Heart right ventricle (tissue), 16 donors: Measurements from ENCODE around the gene CTPS2. TPM values are rescaled to one million over a fixed set of nuclear protein-coding genes. Genes with fewer than 3 reads are reported as not detected.

Experiments
- ATAC-seq, 8 donors: fragments of 200-7000 bp; cut with Tn5 transposase; one replicate each; pipeline ENCODE4 v1.9.1; 2020; ENCODE audit warnings: mild to moderate bottlenecking in 8 of 8, moderate library complexity in 8 of 8, moderate number of reproducible peaks in 1 of 8
- DNase-seq, 2 donors: peaks; one replicate each; pipeline ENCODE4 v3.0.0-alpha.2; 2020
- H3K27ac ChIP-seq, 10 donors: fragments of 200-600 bp; sonication (generic) in 2 of 10; one replicate each; pipeline versions ENCODE4 v1.5.0 to v1.8.0; 2020 to 2022; ENCODE audit warnings: mild to moderate bottlenecking in 3 of 10
- H3K27me3 ChIP-seq, 7 donors: fragments of 200-600 bp; one replicate each; pipeline ENCODE4 v1.8.0; 2021 to 2022; ENCODE audit warnings: mild to moderate bottlenecking in 2 of 7
- H3K36me3 ChIP-seq, 9 donors: fragments of 200-600 bp; sonication (generic) in 1 of 9; one replicate each; pipeline versions ENCODE4 v1.5.0 to v1.8.0; 2020 to 2022; ENCODE audit warnings: mild to moderate bottlenecking in 2 of 9
- H3K4me1 ChIP-seq, 9 donors: fragments of 200-600 bp; sonication (generic) in 1 of 9; one replicate each; pipeline versions ENCODE4 v1.5.0 to v1.8.0; 2020 to 2022; ENCODE audit warnings: mild to moderate bottlenecking in 4 of 9
- H3K4me3 ChIP-seq, 10 donors: fragments of 200-600 bp; sonication (generic) in 2 of 10; one replicate each; pipeline versions ENCODE4 v1.5.0 to v1.8.0; 2020 to 2022; ENCODE audit warnings: mild to moderate bottlenecking in 7 of 10, moderate library complexity in 2 of 10
- H3K9me3 ChIP-seq, 11 donors: fragments of 200-600 bp in 10 of 11; sonication (generic) in 2 of 11; one replicate each; pipeline versions ENCODE4 v1.5.0 to v1.8.0; 2013 to 2022; ENCODE audit warnings: mild to moderate bottlenecking in 2 of 11, control low read depth in 1 of 11, moderate library complexity in 1 of 11
- CTCF ChIP-seq, 9 donors: fragments of 200-600 bp; sonication (generic) in 2 of 9; IDR thresholded peaks; one replicate each; pipeline versions ENCODE4 v1.5.0 to v1.8.0; 2021 to 2022; ENCODE audit warnings: antibody characterized with exemption in 9 of 9, mild to moderate bottlenecking in 5 of 9, moderate library complexity in 1 of 9
- WGBS, 2 donors: extraction: QIAGEN DNeasy Blood & Tissue Kit; methylation state at CpG; one replicate each; pipeline ENCODE4 v1.1.7; 2013; ENCODE audit warnings: inconsistent platforms in 1 of 2; 5-methylcytosine and 5-hydroxymethylcytosine counted together
- intact Hi-C, 10 donors: fragments of 100-400 bp; cut with DNase I; formaldehyde crosslinking; loops; one replicate each; pipeline versions ENCODE4 v1.11.1 to v1.14.2; 2022
- polyA plus RNA-seq, 2 donors: library from polyadenylated mRNA; stranded (reverse); fragments of 200-250 nt; gene quantifications; one replicate each; pipeline ENCODE4 v1.2.3, GENCODE V29; 2013
- total RNA-seq, 10 donors: library from RNA; stranded (reverse); fragmentation: NEBNext Ultra II Directional in 3 of 10; extraction: Animal tissue kit (Norgen Biotek cat#: 25700) in 3 of 10; gene quantifications; one replicate each; pipeline versions ENCODE4 v1.2.1 to v1.2.4, GENCODE V29; 2021 to 2023
- donor health status: Arrhythmogenic right ventricular cardiomyopathy.
- donor health status: ischemic (EF 13 %, LVEDD 7.1; RV severe dilation, severe dysfunction).
- donor health status: healthy with polysubstance abuse.
- donor health status: DM: no; HTN: yes; CAD: no.
- donor health status: DM: no; HTN: no; CAD: no.
- donor health status: ischemic (EF 25% LVEDD 6.9; RV normal size, moderate dysfunction).
- donor health status: ischemic (EF 25% LVEDD 5.7; RV mildly dilated, moderate dysfunction).
- donor health status: healthy.
- donor health status: DM: yes; HTN: yes; CAD: no.
- donor health status: Ischemic cardiomyopathy.
- donor health status: ischemic (EF 35%, LVEDD 5.7; RV mildly dilated, moderate dysfunction).
- donor health status: nonischemic (EF 11% LVEDD 7.7; RV severe dilation, severe dysfunction).
- donor health status: DM: yes; HTN: yes; CAD: no.
- donor health status: PGD.
- donor health status: ischemic (EF 29% LVEDD 5.4; RV normal size, mild dysfunction).
- donor health status: nonischemic (EF 23%, LVEDD 6.1; RV moderate dilation, normal function).

CTPS2 gene
- total and polyA plus RNA-seq, 12 donors: 2.7 to 15.8 (median 5.2) TPM

DNA sequence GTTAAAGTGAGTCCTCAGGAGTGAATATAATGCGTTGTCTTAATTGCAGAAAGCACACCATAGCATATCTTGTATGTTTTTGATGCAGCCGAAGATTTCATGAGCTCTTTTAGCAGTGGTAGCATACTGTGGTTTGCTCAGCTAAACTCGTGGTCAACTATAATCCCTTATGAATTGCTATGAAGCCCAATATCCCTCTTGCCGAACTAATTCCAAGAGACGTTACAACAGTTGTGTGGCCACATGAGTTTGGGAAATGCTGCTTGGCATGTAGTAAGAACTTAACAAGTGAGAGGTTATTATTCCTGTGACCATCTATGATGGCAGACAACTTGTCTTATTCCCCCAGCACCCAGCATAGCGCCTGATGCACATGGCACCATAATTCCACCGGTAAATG, 37.7 kb upstream of the CTPS2 start:
- Histone ChIP-seq H3K36me3 (peaks cover 0 to 89% (median 2%) of the 10 kb centered on the region in 9 donors), H3K4me3 (no peak overlapping the region), H3K27ac (no peak overlapping the region), H3K4me1 (no peaks in the 10 kb centered on the region), H3K27me3 (no peaks in the 10 kb centered on the region), H3K9me3 (no peaks in the 10 kb centered on the region)
- 90 to 97% methylated on average over 7 of the region's 7 CpGs for WGBS, 2 donors
- DNase-seq (no peak), ATAC-seq (no peak)
- TF ChIP-seq CTCF (IDR thresholded peaks at IDR 0.05): no peak
- intact Hi-C loops: no loop called here

- no peak overlapping the region for H3K27ac ChIP-seq
- H3K27me3 ChIP-seq: no peaks in the 10 kb centered on the region
- H3K4me3 ChIP-seq: no peak overlapping the region
- WGBS, 2 donors: 81 to 86% methylated on average over 4 to 5 of the region's 5 CpGs
- peaks cover 0 to 91% (median 0%) of the 10 kb centered on the region in 9 donors for H3K36me3 ChIP-seq
- TF ChIP-seq CTCF (IDR thresholded peaks at IDR 0.05): no peak
- no peaks in the 10 kb centered on the region for H3K9me3 ChIP-seq
- intact Hi-C loops: no loop called here
- DNase-seq (no peak), ATAC-seq (no peak)
- no peaks in the 10 kb centered on the region for H3K4me1 ChIP-seq
These were observed 36.0 kb upstream of the CTPS2 start for GRCh38 chrX:16748425-16748824.

DNA sequence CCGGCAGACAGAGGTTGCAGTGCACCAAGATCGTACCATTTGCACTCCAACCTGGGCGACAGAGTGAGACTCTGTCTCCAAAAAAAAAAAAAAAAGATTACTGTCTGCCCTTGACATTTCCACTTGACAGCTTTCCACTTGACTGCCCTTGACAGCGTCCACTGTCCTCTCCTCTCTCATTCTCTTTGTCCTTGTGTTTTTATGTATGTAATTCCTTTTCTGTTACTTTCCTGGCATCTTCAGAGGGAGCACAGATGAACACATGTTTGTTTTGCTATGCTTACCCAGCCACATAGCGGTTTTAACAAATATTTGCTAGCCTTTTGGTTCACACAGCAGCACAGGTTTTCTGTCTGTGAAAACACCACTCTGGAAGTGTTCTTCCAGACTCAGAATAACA, 33.2 kb upstream of the CTPS2 start:
- intact Hi-C loops: no loop called here
- H3K27ac ChIP-seq: peak overlapping the region in 3 of 10 donors; percentile 13 to 45 (median 16)
- no peak for DNase-seq
- TF ChIP-seq CTCF (IDR thresholded peaks at IDR 0.05): no peak
- WGBS, 2 donors: 63 to 68% methylated on average over 5 of the region's 5 CpGs
- peak in 2 of 8 donors; percentile 11 to 55 for ATAC-seq
- H3K36me3 ChIP-seq: peaks cover 0 to 98% (median 0%) of the 10 kb centered on the region in 9 donors
- H3K9me3 ChIP-seq: no peaks in the 10 kb centered on the region
- H3K4me1 ChIP-seq: no peaks in the 10 kb centered on the region
- no peaks in the 10 kb centered on the region for H3K27me3 ChIP-seq
- H3K4me3 ChIP-seq: no peak overlapping the region

- intact Hi-C loops: no loop called here
- H3K4me1 ChIP-seq: no peaks in the 10 kb centered on the region
- no peaks in the 10 kb centered on the region for H3K27me3 ChIP-seq
- H3K4me3 ChIP-seq: no peak overlapping the region
- TF ChIP-seq CTCF (IDR thresholded peaks at IDR 0.05): no peak
- 87 to 93% methylated on average over 5 of the region's 5 CpGs for WGBS, 2 donors
- peak overlapping the region in 2 of 10 donors; percentile 16 to 45 for H3K27ac ChIP-seq
- ATAC-seq: peak in 1 of 8 donors; percentile 59
- H3K36me3 ChIP-seq: peaks cover 0 to 95% (median 0%) of the 10 kb centered on the region in 9 donors
- no peak for DNase-seq
- no peaks in the 10 kb centered on the region for H3K9me3 ChIP-seq
These were observed 32.6 kb upstream of the CTPS2 start for GRCh38 chrX:16745102-16745501.
